B cell (primary cell): ENCODE data around the gene DGUOK.
"Not testable (repeated sequence)": the region's sequence is repeated elsewhere in the genome, so short reads cannot be mapped to it uniquely, and the experiment has no call there.

Source experiments
- EZH2 ChIP-seq: IDR thresholded peaks from 2 replicates; pipeline ENCODE4 v1.6.1; 2012; ENCODE audit warnings: borderline replicate concordance, low read depth, mild to moderate bottlenecking, moderate library complexity, low read length; ENCODE audit not compliant: insufficient read depth, poor library complexity, severe bottlenecking
- TF ChIP-seq, protein P1 (sequence below): fragments of 200-600 bp; IDR thresholded peaks from one replicate; pipeline ENCODE4 v1.8.0; 2022; ENCODE audit warnings: antibody characterized with exemption, mild to moderate bottlenecking

GRCh38 chr2:73940066-73940465 lies 13.4 kb downstream of the DGUOK start:
- TF ChIP-seq, protein P1, sequence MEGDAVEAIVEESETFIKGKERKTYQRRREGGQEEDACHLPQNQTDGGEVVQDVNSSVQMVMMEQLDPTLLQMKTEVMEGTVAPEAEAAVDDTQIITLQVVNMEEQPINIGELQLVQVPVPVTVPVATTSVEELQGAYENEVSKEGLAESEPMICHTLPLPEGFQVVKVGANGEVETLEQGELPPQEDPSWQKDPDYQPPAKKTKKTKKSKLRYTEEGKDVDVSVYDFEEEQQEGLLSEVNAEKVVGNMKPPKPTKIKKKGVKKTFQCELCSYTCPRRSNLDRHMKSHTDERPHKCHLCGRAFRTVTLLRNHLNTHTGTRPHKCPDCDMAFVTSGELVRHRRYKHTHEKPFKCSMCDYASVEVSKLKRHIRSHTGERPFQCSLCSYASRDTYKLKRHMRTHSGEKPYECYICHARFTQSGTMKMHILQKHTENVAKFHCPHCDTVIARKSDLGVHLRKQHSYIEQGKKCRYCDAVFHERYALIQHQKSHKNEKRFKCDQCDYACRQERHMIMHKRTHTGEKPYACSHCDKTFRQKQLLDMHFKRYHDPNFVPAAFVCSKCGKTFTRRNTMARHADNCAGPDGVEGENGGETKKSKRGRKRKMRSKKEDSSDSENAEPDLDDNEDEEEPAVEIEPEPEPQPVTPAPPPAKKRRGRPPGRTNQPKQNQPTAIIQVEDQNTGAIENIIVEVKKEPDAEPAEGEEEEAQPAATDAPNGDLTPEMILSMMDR: not testable (repeated sequence)
- TF ChIP-seq EZH2: not testable (repeated sequence)
